ENCODE results near the gene MAP6.

MAP6 gene

DNA sequence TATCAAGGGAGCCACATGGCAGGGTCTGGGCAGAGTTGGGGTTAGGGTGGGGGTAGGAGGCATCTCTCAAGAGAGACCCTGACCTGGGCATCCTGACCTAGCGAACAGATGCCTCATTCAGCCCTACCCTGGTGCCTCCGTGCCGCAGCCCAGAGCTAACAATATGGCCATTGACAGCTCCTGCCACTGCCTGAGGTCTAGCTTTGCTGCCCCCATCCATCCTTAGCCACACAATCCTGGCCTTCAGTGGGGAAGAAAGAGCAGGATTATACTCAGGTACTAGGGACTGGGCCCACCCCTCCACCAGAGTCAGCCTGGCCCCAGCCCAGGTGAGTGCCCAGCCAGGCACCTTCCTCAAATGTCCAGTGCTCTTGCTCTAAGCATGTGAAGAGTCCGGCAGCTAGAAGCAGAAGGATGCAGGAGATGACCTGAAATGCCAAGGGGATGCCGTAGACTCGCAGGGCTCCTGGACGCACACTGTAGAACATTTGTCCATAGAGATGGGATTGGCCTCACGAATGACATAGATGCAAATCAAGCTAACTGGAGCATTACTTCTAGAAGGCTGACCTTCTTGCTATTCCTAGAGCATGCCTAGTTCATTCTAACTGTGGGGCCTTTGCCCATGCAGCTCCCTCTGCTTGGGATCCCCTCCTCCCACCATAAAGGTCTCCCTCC is 120.1 kb downstream of the MAP6 start:
- DNase-seq (ENCODE audit: low read depth): no peak

DNA sequence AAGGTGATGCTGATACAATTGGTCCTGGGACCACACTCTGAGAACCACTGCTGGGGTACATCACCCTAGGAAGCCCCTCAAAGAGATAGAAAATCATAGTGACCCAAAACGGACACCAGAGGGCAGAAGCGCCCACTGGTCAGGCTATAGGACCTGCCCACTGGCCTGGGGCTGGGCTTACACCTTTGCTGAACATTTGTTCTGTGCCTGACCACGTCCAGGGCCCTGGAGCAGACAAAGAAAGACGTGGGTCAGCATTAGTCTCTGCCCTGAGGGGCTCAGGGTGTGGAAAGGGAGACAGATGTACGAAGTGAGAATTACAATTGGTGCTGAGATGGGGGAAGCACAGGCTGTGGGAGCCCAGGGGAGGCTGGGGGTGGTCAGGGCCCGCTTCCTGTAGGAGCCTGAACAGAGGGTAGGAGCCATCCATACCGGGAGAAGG is 121.2 kb downstream of the MAP6 start:
- DNase-seq (ENCODE audit: low read depth): no peak

DNA sequence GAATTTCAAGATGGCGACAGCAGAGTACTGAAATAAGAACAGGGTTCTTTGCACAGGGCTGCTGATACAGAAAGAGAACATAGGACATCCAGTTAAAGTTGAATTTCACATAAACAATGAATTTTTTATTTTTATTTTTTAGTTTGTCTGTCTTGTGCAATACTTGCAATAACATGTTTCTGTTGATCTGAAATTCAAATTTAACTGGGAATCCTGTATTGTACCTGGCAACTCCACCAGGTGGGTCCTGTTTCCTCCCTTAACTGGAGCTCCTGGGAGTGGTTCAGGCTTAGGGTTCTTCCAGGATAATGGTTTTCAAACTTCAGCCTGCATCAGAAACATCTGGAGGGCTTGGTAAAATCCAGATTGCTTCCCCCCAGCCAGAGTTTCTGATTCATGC is 121.7 kb downstream of the MAP6 start:
- no peak for DNase-seq (ENCODE audit: low read depth)

DNA sequence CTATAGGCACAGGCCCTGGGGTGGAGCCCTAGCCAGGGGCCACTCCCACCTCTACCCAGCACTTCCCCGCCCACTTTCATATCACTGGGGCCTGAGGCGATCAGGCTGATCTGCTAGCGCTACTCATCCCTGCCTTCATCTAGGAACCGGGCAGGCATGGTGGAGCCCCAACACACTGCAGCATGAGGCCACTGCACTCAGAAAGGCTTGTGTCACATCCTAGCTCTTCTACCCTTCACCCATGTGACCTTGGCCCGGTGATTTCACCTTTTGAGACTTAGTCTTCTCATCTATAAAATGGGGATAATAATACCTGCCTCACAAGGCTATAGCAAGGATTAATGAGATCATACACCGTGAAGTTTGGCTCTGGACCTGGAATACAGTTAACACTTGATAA is 125.0 kb downstream of the MAP6 start:
- no peak for DNase-seq (ENCODE audit: low read depth)

DNA sequence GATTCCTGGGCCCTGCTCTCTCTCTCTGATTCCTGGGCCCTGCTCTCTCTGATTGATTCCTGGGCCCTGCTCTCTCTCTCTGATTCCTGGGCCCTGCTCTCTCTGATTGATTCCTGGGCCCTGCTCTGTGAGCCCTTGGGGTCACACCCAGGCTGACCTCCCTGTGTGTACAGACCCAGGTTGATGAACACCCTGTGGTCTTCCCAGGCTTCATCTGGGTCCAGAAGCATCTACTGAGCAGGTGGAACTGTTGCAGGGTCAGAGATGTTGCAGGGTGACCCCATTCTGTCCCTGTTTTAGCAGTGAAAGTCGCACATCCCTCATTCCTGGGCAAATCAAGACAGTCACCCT is 126.8 kb downstream of the MAP6 start:
- no peak for DNase-seq (ENCODE audit: low read depth)

DNA sequence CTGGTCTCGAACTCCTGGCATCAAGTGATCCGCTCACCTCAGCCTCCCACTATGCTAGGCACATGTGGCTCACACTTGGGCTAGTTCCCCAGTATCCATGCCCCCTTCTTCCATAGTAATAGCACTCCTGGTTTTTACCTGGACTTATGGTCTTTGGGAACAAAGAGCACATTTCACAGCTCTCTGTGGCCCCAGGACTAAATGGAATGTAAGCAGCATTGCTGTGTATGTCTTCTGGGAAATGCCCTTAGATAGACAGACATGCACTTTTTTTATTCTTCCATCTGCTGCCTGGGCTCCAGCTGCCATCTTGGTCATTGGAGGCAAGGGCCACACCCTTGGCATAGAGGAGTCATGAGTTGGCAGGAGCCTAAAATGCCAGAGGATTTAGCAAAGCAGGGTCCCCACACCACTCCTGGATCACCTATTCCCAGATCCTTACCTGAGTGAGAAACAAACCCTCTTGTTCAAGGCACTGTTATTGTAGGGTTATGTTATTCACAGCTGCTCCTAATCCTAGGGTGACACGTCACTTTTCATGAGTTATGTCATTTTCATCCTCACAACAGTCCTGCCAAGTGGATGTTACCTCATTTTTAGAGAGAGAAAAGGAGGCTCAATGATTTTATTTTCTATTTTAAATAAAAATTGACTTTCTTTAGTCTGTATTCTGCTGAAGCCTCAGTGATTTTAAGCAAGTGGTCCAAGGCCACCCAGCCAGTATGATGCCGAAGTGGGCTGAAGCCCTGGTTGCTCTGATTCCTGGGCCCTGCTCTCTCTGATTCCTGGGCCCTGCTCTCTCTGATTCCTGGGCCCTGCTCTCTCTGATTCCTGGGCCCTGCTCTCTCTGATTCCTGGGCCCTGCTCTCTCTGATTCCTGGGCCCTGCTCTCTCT is 127.4 kb downstream of the MAP6 start:
- DNase-seq (ENCODE audit: low read depth): no peak

DNA sequence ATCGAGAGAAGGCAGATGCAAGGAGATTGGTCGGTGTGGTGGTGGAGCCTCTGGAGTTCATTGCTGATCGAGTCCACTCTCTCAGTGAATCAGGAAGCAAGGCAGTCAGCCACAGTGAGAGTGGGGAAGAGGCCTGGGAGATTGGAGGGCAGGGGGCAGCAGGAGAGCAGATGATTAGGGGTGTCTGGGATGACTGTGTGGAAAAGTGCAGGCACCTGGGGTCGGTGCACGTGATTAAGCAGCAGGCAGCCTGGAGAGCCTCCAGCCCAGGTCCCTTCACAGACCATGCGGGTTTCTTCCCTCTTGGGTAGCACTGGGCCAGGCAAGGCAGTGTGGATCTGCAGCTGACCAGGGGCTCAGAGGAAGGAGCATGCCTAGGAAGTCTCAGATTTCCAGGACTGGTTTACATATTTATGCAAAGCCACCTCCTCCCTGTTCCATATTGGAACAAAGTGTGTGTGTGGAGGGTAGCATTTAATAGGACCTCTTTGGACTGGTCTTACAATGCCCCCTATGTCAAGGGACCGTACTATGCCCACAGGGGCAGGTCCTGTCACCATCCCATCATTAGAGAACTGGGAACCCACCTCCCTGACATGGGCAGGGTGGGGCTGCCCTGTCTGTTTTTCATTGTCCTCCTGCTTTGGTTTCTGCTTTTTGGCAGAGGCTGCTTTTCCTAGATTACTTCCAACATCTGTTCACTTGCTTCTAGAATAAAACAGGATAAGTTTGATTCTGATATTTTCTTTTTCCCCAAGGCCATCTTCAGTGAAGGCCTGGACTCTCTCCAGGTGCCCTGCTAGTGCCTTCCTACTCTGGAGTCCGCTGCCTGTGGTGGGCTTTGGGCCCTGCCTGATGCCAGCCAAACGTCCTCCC is 129.1 kb downstream of the MAP6 start:
- DNase-seq (ENCODE audit: low read depth): no peak

DNA sequence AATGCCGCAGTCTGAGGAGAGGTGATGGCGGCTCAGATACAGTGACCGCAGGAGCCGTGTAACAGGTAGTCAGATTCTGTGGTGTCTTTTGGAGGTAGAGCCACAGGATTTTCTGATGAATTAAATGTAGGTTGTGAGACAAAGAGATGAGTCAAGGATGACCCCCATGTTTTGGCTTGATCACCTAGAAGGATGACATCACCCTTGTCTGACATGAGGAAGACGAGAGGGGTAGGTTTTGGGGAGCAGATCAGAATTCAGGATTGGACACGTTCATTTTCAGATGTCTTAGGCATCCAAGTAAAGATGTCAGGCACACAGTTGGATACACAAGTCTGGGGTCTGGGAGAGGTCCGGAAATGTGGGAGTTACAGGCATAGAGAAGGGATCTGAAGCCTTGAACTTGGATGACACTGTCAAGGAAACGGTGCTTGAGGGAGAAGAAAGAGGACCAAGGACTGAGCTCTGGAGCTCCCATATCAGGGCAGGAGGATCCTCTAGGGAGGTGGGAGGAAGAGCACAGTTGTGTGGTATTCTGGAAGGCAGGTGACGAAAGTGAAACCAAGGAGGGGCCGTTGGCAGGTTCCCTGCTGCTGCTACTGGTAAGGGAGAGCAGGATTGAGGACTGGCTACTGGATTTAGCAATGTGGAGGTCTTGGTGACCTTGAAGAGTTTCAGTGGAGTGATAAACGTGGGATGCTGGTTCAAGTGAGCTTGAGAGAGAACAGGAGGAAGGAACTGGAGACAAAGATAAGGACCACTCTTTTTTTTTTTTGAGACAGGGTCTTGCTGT is 130.5 kb downstream of the MAP6 start:
- DNase-seq (ENCODE audit: low read depth): no peak

DNA sequence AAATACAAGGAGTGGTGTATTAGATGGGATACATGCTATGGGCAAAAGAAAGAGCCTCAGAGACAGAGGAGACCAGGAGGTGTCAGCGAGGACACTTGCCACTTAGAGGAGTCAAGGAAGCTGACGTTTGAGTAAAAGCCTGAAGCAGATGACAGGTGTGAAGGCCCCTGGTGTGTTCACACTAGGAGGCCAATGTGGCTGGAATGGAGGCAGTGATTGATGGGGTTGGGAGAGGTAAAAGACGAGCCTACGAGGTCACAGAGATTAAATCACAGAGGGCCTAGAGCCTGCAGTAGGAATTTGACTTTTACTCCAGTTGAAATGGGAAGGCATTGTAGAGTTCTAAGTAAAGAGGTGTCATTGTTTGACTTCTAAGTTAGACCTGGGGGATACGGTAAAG is 131.1 kb downstream of the MAP6 start:
- DNase-seq (ENCODE audit: low read depth): no peak
